Smooth muscle cell (in vitro differentiated cells): Measurements from ENCODE around the gene TNPO3. TPM values are rescaled to one million over a fixed set of nuclear protein-coding genes. Genes with fewer than 3 reads are reported as not detected.

Experiments used
- DNase-seq: peaks from one replicate; lab custom pipeline; 2025; ENCODE audit not compliant: unreplicated experiment; lab: John Stamatoyannopoulos, UW
- H2AFZ ChIP-seq: fragments of 200-600 bp; sonication (generic); 2 replicates; pipeline ENCODE4 v1.6.0; 2016; ENCODE audit warnings: antibody characterized with exemption, low read depth, mild to moderate bottlenecking
- H3F3A ChIP-seq: fragments of 200-600 bp; sonication (generic); 2 replicates; pipeline ENCODE4 v1.6.0; 2017; ENCODE audit warnings: antibody characterized with exemption, low read depth
- H3K27ac ChIP-seq: fragments of 200-600 bp; sonication (generic); 2 replicates; pipeline ENCODE4 v1.5.1; 2016; ENCODE audit warnings: low read depth, mild to moderate bottlenecking
- H3K27me3 ChIP-seq: fragments of 200-600 bp; sonication (generic); 2 replicates; pipeline ENCODE4 v1.6.1; 2016; ENCODE audit warnings: low read depth, mild to moderate bottlenecking
- H3K36me3 ChIP-seq: fragments of 200-600 bp; sonication (generic); 2 replicates; pipeline ENCODE4 v1.5.1; 2016; ENCODE audit warnings: low read depth
- H3K4me1 ChIP-seq: fragments of 200-600 bp; sonication (generic); 2 replicates; pipeline ENCODE4 v1.5.1; 2016; ENCODE audit warnings: low read depth
- H3K4me2 ChIP-seq: fragments of 200-600 bp; sonication (generic); 2 replicates; pipeline ENCODE4 v1.6.0; 2016; ENCODE audit warnings: mild to moderate bottlenecking
- H3K4me3 ChIP-seq: fragments of 200-600 bp; sonication (generic); 2 replicates; pipeline ENCODE4 v1.5.1; 2016; ENCODE audit warnings: mild to moderate bottlenecking
- H3K79me2 ChIP-seq: fragments of 200-600 bp; sonication (generic); 2 replicates; pipeline ENCODE4 v1.6.0; 2016; ENCODE audit warnings: low read depth, mild to moderate bottlenecking
- H3K9ac ChIP-seq: fragments of 200-600 bp; sonication (generic); 2 replicates; pipeline ENCODE4 v1.6.0; 2016; ENCODE audit warnings: low read depth
- H3K9me3 ChIP-seq: fragments of 200-600 bp; sonication (generic); replicated peaks from 2 replicates; pipeline ENCODE4 v1.5.1; 2016; ENCODE audit warnings: low read depth
- H4K20me1 ChIP-seq: fragments of 200-600 bp; sonication (generic); 2 replicates; pipeline ENCODE4 v1.6.0; 2016; ENCODE audit warnings: low read depth
- CTCF ChIP-seq: fragments of 200-600 bp; sonication (generic); IDR thresholded peaks from 2 replicates; pipeline ENCODE4 v1.5.1; 2017; ENCODE audit warnings: borderline replicate concordance, mild to moderate bottlenecking, antibody characterized with exemption; ENCODE audit not compliant: insufficient read depth, poor library complexity, severe bottlenecking
- WGBS: methylation state at CpG from one replicate; pipeline ENCODE4 v1.1.7; 2016; ENCODE audit warnings: low lambda C conversion rate; 5-methylcytosine and 5-hydroxymethylcytosine counted together
- polyA plus RNA-seq: library from polyadenylated mRNA; unstranded; fragments of >200 nt; fragmentation: Nextera tagmentation; extraction: Ambion mirVana; gene quantifications from 2 replicates; pipeline ENCODE4 v1.2.1, GENCODE V29; 2016
- total RNA-seq: library from RNA; depleted of rRNA; stranded (reverse); fragments of >200 nt; gene quantifications from 2 replicates; pipeline ENCODE4 v1.2.3, GENCODE V29; 2014

Gene TNPO3
- total and polyA plus RNA-seq, 2 experiments from 2014 or later: 28.4 to 41.3 TPM

- Histone ChIP-seq H3K4me1 (no peaks in the 10 kb centered on the region), H2AFZ (no peak overlapping the region), H3K4me2 (no peak overlapping the region), H3K36me3 (peaks cover 40% of the 10 kb centered on the region), H3K27ac (no peak overlapping the region), H3K4me3 (no peak overlapping the region), H3F3A (no peaks in the 10 kb centered on the region), H4K20me1 (peaks cover 3% of the 10 kb centered on the region), H3K9ac (no peak overlapping the region), H3K27me3 (no peaks in the 10 kb centered on the region), H3K9me3 (no peaks in the 10 kb centered on the region), H3K79me2 (no peaks in the 10 kb centered on the region)
- no peak for TF ChIP-seq CTCF
- DNase-seq: no peak
Observed at GRCh38 chr7:128985660-128986059, 69.3 kb downstream of the TNPO3 start.

- H3K27ac ChIP-seq: no peak overlapping the region
- no peaks in the 10 kb centered on the region for H3K4me1 ChIP-seq
- TF ChIP-seq CTCF: no peak
- no peak overlapping the region for H3K4me2 ChIP-seq
- H3F3A ChIP-seq: no peaks in the 10 kb centered on the region
- no peak for DNase-seq
- peaks cover 27% of the 10 kb centered on the region for H3K36me3 ChIP-seq
- H3K27me3 ChIP-seq: no peaks in the 10 kb centered on the region
- WGBS: 100% methylated on average over 2 of the region's 2 CpGs
- no peak overlapping the region for H3K9ac ChIP-seq
- H4K20me1 ChIP-seq: peaks cover 3% of the 10 kb centered on the region
- H3K4me3 ChIP-seq: no peak overlapping the region
- H2AFZ ChIP-seq: no peak overlapping the region
- H3K9me3 ChIP-seq: no peaks in the 10 kb centered on the region
- H3K79me2 ChIP-seq: no peaks in the 10 kb centered on the region
Observed at GRCh38 chr7:128982105-128982504, 72.8 kb downstream of the TNPO3 start.

- H3F3A ChIP-seq: no peaks in the 10 kb centered on the region
- no peak overlapping the region for H3K9ac ChIP-seq
- no peak overlapping the region for H3K4me2 ChIP-seq
- DNase-seq: no peak
- peaks cover 40% of the 10 kb centered on the region for H3K36me3 ChIP-seq
- H4K20me1 ChIP-seq: no peaks in the 10 kb centered on the region
- 81% methylated on average over 7 of the region's 7 CpGs for WGBS
- no peaks in the 10 kb centered on the region for H3K4me1 ChIP-seq
- H3K79me2 ChIP-seq: no peaks in the 10 kb centered on the region
- no peaks in the 10 kb centered on the region for H3K27me3 ChIP-seq
- no peak overlapping the region for H2AFZ ChIP-seq
- no peak overlapping the region for H3K27ac ChIP-seq
- H3K4me3 ChIP-seq: no peak overlapping the region
- TF ChIP-seq CTCF: no peak
- H3K9me3 ChIP-seq: no peaks in the 10 kb centered on the region
Observed at GRCh38 chr7:128974241-128974934, 80.5 kb downstream of the TNPO3 start.

GRCh38 chr7:128968624-128969023, 86.3 kb downstream of the TNPO3 start:
- DNase-seq: no peak
- peaks cover 3% of the 10 kb centered on the region for H4K20me1 ChIP-seq
- no peaks in the 10 kb centered on the region for H3K9me3 ChIP-seq
- H3K36me3 ChIP-seq: peaks cover 39% of the 10 kb centered on the region
- no peak overlapping the region for H3K4me2 ChIP-seq
- no peaks in the 10 kb centered on the region for H3K79me2 ChIP-seq
- no peak overlapping the region for H3K4me3 ChIP-seq
- H3K27ac ChIP-seq: no peak overlapping the region
- no peak for TF ChIP-seq CTCF
- no peak overlapping the region for H3K9ac ChIP-seq
- 96% methylated on average over 1 of the region's 1 CpG for WGBS
- H3K27me3 ChIP-seq: no peaks in the 10 kb centered on the region
- no peaks in the 10 kb centered on the region for H3K4me1 ChIP-seq
- H2AFZ ChIP-seq: no peak overlapping the region
- H3F3A ChIP-seq: no peaks in the 10 kb centered on the region
